NOMO-1 treated with DMSO at 0.1 percent for 48 hours (cell line): ENCODE measurements around the gene CELSR2.
"Not testable (repeated sequence)": the region's sequence is repeated elsewhere in the genome, so short reads cannot be mapped to it uniquely, and the experiment has no call there.

ENCODE experiments used
- DNase-seq: peaks from one replicate; lab custom pipeline; 2025; ENCODE audit not compliant: unreplicated experiment; lab: John Stamatoyannopoulos, UW

Gene CELSR2

GRCh38 chr1:109274533-109275476 is 25.5 kb downstream of the CELSR2 start:
- no peak for DNase-seq

GRCh38 chr1:109275706-109276345 is 26.5 kb downstream of the CELSR2 start:
- no peak for DNase-seq

GRCh38 chr1:109277434-109278204 is 28.3 kb downstream of the CELSR2 start:
- peak; percentile 6 for DNase-seq

GRCh38 chr1:109279615-109280278 is 30.4 kb downstream of the CELSR2 start:
- no peak for DNase-seq

GRCh38 chr1:109280862-109281261 is 31.5 kb downstream of the CELSR2 start:
- DNase-seq = no peak

GRCh38 chr1:109281680-109282496 is 32.5 kb downstream of the CELSR2 start:
- peak; percentile 48 for DNase-seq

GRCh38 chr1:109282497-109282951 is 33.2 kb downstream of the CELSR2 start:
- no peak for DNase-seq

- peak; percentile 86 for DNase-seq
Measured at GRCh38 chr1:109282952-109283747, 33.8 kb downstream of the CELSR2 start, which contains the start of gene PSRC1. Gene PSRC1, minus strand, starts transcription at chr1:109283145.

- peak; percentile 59 for DNase-seq
Measured at GRCh38 chr1:109283748-109284600, 34.6 kb downstream of the CELSR2 start.

GRCh38 chr1:109286762-109287161 is 37.4 kb downstream of the CELSR2 start:
- not testable (repeated sequence) for DNase-seq

GRCh38 chr1:109290137-109290536 is 40.8 kb downstream of the CELSR2 start:
- no peak for DNase-seq

- DNase-seq = peak; percentile 85
Measured at GRCh38 chr1:109290998-109291397, 41.7 kb downstream of the CELSR2 start.

GRCh38 chr1:109292364-109292763 is 43.0 kb downstream of the CELSR2 start:
- no peak for DNase-seq

- no peak for DNase-seq
Measured at GRCh38 chr1:109293026-109293425, 43.7 kb downstream of the CELSR2 start.

- DNase-seq = peak; percentile 75
Measured at GRCh38 chr1:109294481-109294880, 45.1 kb downstream of the CELSR2 start.

- no peak for DNase-seq
Measured at GRCh38 chr1:109295712-109296415, 46.5 kb downstream of the CELSR2 start.

GRCh38 chr1:109296782-109297181 is 47.4 kb downstream of the CELSR2 start:
- no peak for DNase-seq
